ENCODE data around the gene NOC2L. TPM values are rescaled to one million over a fixed set of nuclear protein-coding genes. Genes with fewer than 3 reads are reported as not detected.
A peak's percentile ranks its signal among the peaks of the same experiment; 100 is the strongest.

The NOC2L gene
- total RNA-seq, 1 donor from 2014 or later: 70.2 TPM

- no peak for DNase-seq (ENCODE audit: low read depth)
Observed at GRCh38 chr1:930633-931138, 28.4 kb downstream of the NOC2L start.

- no peak for DNase-seq (ENCODE audit: low read depth)
Observed at GRCh38 chr1:929712-930632, 29.1 kb downstream of the NOC2L start.

GRCh38 chr1:928825-929661 lies 30.0 kb downstream of the NOC2L start:
- no peak for DNase-seq (ENCODE audit: low read depth)

GRCh38 chr1:927748-928147 lies 31.3 kb downstream of the NOC2L start:
- DNase-seq (ENCODE audit: low read depth): no peak

- no peak for DNase-seq (ENCODE audit: low read depth)
Observed at GRCh38 chr1:927234-927633, 31.8 kb downstream of the NOC2L start.

GRCh38 chr1:925561-926421 lies 33.3 kb downstream of the NOC2L start:
- DNase-seq (ENCODE audit: low read depth): no peak

GRCh38 chr1:924656-925560 lies 34.1 kb downstream of the NOC2L start:
- DNase-seq (ENCODE audit: low read depth): no peak

GRCh38 chr1:923991-924655 lies 34.9 kb downstream of the NOC2L start:
- DNase-seq (ENCODE audit: low read depth): no peak

- peak; percentile 87 for DNase-seq (ENCODE audit: low read depth)
Observed at GRCh38 chr1:923131-923990, 35.7 kb downstream of the NOC2L start, which contains the start of gene SAMD11. Gene SAMD11 (plus strand): TSS chr1:923923. CDS start chr1:924432, 509 bp downstream.

- DNase-seq (ENCODE audit: low read depth): peak; percentile 81
Observed at GRCh38 chr1:921011-921837, 37.8 kb downstream of the NOC2L start.

GRCh38 chr1:920521-920920 lies 38.5 kb downstream of the NOC2L start:
- DNase-seq (ENCODE audit: low read depth): no peak

- no peak for DNase-seq (ENCODE audit: low read depth)
Observed at GRCh38 chr1:920010-920409, 39.0 kb downstream of the NOC2L start.

GRCh38 chr1:919271-919872 lies 39.7 kb downstream of the NOC2L start:
- DNase-seq (ENCODE audit: low read depth): no peak

GRCh38 chr1:918843-919242 lies 40.2 kb downstream of the NOC2L start:
- no peak for DNase-seq (ENCODE audit: low read depth)

GRCh38 chr1:918353-918752 lies 40.7 kb downstream of the NOC2L start:
- DNase-seq (ENCODE audit: low read depth): no peak

- no peak for DNase-seq (ENCODE audit: low read depth)
Observed at GRCh38 chr1:917466-918091, 41.5 kb downstream of the NOC2L start.

- no peak for DNase-seq (ENCODE audit: low read depth)
Observed at GRCh38 chr1:917076-917459, 42.0 kb downstream of the NOC2L start.

Data from myocyte (in vitro differentiated cells).